GM21825 (cell line): ENCODE data around the gene ZNF282.

ENCODE experiments used
- ATAC-seq: cut with Tn5 transposase; IDR thresholded peaks from one replicate; pipeline ENCODE4 v1.9.1; 2021; ENCODE audit warnings: mild to moderate bottlenecking, moderate library complexity; ENCODE audit not compliant: unreplicated experiment

Gene ZNF282

GRCh38 chr7:149188637-149189259 is 6.6 kb upstream of the ZNF282 start:
- no peak for ATAC-seq

GRCh38 chr7:149191851-149192250 is 3.5 kb upstream of the ZNF282 start:
- ATAC-seq: no peak

DNA sequence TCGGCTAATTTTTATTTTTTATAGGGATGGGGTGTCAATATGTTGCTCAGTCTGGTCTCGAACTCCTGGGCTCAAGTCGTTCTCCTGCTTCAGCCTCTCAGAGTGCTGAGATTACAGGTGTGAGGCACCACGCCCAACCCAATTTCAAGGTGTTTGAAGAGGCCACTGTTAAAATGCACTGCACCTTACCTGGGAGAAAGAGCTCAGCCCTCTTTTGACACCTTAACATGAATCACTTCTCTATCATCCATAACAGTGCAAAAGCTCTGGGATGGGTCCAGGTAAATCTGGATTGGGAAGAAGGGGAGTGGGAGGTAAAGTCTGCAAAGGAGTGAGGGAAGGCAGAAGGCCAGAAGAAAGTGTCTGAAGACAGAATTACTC is 557 bp upstream of the ZNF282 start:
- ATAC-seq: no peak

- ATAC-seq: no peak
Measured at GRCh38 chr7:149196151-149196704, 882 bp downstream of the ZNF282 start.

DNA sequence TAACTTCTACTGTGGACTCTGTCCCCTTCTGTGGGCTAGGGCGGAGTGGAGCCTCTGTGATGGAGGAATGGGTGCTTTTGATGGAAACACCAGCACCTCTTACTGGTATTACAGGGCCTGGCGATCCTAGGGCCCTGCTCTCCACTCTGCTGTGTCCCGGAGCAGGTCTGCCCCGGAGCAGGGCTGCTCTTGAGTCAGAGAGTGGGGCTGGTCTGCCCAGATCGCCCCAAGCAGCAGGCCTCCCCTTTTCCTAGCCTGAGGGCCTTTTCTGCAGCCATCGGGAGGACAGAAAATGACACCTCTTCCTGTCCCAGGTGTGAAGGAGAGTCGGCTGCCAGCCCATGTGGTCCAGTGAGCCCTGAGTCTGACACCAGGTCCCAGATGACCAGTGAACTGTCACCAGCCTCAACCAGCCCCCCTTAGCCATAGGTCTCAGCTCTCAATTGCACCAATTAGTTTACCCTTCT is 1.4 kb downstream of the ZNF282 start:
- ATAC-seq: no peak

- ATAC-seq: no peak
Measured at GRCh38 chr7:149197675-149198074, 2.3 kb downstream of the ZNF282 start.

DNA sequence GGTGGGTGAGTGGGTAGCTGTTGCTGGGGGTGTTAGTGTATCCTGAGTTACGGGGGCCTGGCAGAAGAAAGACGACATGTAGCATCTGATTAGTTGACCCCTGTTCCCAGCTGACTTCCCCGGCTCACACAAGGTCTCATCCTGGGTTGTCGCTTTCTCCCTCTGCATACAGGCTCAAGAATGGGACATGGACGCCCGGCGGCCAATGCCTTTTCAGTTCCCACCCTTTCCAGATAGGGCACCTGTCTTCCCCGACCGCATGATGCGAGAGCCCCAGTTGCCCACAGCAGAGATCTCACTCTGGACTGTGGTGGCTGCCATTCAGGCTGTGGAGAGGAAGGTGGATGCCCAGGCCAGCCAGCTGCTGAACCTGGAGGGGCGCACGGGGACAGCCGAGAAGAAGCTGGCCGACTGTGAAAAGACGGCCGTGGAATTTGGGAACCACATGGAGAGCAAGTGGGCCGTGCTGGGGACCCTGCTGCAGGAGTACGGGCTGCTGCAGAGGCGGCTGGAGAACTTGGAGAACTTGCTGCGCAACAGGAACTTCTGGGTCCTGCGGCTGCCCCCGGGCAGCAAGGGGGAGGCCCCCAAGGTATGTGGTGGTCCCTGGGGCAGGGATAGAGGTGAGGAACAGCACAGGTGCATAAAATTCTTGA is 2.9 kb downstream of the ZNF282 start:
- no peak for ATAC-seq

DNA sequence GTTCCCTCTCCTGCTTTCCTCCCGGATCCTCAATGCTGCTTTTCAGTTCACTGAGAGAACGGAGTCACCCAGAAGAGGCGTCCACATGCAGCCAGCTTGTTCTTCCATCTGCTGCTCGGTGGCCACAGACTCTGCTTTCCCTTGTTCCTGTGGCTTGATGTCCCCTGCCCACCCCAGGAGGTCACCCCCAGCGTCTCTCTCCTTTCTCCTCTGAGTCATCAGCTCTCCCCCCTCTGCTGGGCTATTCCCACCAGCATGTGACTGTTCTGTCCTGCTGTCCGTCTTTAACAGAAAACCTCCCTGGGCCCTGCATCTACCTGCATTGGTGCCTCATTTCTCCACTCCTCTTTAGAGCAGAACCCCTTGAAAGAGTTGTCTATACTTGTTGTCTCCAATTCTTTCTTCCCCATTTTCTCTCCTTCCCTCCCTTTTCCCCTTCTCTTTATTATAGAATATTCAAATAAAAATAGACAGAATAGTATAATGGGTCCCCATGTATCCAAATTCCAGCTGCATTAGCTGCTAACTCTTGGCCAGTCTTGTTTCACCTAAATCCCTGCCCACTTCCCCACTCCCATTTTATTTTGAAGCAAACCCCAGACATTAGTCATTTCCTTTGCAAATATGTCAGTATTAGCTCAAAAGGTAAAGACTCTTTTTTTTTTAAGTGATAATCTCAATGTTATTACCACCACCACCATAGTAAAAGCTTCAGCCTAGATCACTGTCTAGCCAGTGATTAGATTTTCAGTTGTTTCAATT is 4.1 kb downstream of the ZNF282 start:
- no peak for ATAC-seq

GRCh38 chr7:149202831-149203231 is 7.5 kb downstream of the ZNF282 start:
- ATAC-seq: no peak

DNA sequence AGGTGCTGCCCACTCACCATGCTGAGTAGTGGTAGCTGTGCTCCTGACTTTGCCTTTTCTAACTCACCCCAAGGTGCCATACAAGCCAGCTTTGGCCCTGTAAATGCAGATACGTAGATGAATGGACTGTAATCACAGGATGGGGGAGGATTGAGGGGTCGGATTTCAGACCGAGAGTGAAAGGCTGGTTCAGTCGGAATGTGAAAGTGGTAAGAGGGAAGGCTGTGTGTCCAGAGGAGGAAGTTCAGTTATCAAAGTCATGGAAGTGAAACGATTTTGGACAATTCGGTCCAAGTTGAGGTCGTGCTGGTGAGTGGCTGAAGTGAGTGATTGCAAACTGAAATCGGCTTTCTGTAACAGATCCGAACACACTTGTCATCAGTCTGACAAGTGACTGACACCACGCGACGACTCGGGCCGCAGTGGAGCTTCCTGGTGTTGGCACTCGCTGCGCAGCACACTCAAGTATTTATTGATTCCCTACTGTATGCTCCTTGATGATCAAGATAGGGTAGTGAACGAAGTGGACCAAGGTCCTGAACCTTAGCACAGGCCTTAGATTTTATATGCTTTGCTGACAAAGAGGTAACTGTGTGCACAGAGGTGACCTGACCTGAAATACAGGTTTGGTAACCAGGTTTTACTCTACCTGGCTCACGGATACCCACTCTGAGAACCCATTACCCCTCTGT is 10.5 kb downstream of the ZNF282 start:
- ATAC-seq: no peak

DNA sequence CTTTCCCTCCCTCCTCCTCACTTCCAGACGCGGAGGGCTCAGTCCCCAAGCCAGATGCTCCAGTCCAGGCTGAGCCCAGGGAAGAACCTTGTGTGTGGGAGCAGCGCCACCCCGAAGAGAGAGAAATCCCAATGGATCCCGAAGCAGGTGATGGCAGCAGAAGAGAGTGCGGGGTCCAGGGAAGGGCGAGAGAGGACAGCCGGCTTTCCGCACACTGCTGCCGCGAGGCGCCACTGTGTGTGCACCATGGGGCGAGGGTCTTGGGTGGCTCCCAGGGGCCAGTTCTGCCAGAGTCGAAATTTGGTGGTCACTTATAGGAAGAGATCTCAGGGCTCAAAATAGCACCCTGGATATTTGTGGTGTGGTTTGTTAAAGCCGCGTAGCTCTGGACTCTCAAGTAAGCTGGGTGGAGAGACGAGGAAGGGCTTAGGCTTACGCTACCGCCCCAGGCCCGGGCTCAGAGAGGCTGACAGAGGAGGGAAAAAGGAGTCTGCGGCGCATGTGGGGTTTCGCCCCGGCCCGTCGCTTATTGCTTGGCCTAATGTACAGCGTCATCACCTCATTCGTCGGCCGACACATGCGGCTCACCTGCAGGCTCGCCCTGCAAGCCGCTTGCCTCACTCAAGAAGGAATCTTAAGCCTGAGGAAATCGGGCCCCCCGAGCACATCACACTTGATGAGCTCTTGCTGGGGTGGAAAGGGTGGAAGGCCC is 12.1 kb downstream of the ZNF282 start:
- ATAC-seq: no peak

- no peak for ATAC-seq
Measured at GRCh38 chr7:149209518-149210269, 14.3 kb downstream of the ZNF282 start.

GRCh38 chr7:149210551-149210950 is 15.2 kb downstream of the ZNF282 start:
- no peak for ATAC-seq

DNA sequence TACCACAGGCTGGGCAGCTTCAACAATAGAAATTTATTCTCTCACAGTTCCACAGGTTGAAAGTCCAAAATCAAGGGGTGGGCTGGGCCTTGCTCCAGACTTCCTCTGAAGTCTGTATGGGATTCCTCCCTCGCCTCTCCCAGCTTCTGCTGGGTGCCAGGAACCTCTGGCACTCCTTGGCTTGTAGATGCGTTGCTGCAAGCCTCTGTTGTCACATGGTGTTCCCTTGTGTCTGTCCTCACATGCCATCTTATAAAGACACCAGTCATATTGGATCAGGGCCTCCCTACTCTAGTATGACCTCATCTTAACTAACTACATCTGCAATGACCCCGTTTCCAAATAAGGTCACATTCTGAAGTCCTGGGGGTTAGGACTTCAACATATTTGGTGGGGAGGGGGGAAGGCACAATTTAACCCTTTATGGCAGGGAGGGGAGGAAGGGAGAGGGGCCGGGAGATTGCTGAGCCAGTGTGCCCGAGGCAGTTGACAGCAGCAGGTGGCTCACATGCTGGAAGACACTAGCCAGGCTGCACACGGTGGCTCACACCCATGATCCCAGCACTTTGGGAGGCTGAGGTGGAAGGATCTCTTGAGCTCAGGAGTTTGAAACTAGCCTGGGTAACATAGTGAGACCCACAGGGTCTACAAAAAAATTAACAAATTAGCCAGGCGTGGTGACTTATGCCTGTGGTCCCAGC is 18.8 kb downstream of the ZNF282 start:
- no peak for ATAC-seq

DNA sequence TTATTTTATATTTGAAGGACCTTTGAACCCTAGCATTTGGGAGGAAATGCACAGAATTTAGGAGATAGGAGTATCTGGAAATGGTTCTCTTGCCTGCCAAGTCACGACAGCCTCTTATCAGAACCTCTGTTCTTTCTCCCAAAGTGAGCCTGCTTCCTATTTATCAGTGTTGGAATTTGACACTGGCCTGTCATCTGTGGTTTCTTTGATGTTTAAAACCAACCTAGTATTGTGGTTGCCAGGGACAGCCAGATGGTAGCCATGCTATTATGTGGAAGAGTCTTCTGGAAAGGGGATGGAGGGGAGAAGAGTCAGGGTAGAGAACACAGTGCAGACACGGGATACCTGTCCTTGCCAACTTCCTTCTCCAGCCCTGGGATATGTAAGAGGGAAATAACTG is 21.1 kb downstream of the ZNF282 start:
- ATAC-seq: no peak

DNA sequence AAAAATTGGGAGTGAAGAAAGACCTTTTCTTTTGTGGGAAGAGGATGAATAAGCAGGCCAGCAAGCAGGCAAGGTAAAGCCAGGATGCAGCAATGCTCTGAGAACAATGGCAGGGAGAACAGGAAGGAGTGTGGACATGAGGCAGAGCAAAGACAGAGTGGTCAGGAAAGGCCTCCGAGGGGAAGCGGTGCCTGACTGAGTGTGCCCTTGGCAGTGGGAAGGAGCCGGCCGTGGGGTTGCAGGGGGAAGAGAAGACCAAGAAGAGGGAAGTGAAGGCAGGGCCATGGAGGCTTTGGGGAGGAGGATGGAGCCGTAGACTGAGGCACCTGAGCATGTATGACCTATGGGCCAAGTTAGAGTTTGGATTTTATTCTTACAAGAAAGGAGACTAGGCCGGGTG is 22.2 kb downstream of the ZNF282 start:
- no peak for ATAC-seq

- ATAC-seq: no peak
Measured at GRCh38 chr7:149218469-149219420, 23.4 kb downstream of the ZNF282 start.

GRCh38 chr7:149220534-149220933 is 25.2 kb downstream of the ZNF282 start:
- no peak for ATAC-seq
